Measurements from ENCODE around the gene SEBOX. TPM values are rescaled to one million over a fixed set of nuclear protein-coding genes. Genes with fewer than 3 reads are reported as not detected.
A peak's percentile ranks its signal among the peaks of the same experiment; 100 is the strongest.

Gene SEBOX
- polyA plus RNA-seq, 2 of the 4 experiments (the other 2 are of a cell fraction), result not detected

GRCh38 chr17:28381141-28381825 is 16.3 kb upstream of the SEBOX start:
- no peak for FAIRE-seq
- CTCF ChIA-PET, result interaction anchor here (2.0 kb wide), 1 partner anchor 36 kb away, joined by 6 read pairs; no protein-coding TSS in a partner anchor
- no peak for DNase-seq (ENCODE audit: low read depth in 1 of 2, low spot score in 1 of 2)
- Histone ChIP-seq H3K4me1 (peaks cover 20% of the 10 kb centered on the region), H3K27ac (peak overlapping the region; percentile 76 to 79), H3K4me2 (no peak overlapping the region; the same call in 2 of the 3 replicates), H3K4me3 (no peak overlapping the region), H3K9me3 (no peaks in the 10 kb centered on the region)
- WGBS (ENCODE audit: missing lambda C conversion rate), result 88% methylated on average over 66 of the region's 72 CpGs
- TF ChIP-seq PHF8 (IDR thresholded peaks at IDR 0.05; ENCODE audit: borderline replicate concordance, low read depth) (no peak), HDAC2 (IDR thresholded peaks at IDR 0.05) (no peak), TP53 (CRISPR knock-in tag; IDR thresholded peaks at IDR 0.05) (no peak), RNF2 (IDR thresholded peaks at IDR 0.05; ENCODE audit: borderline replicate concordance, low read depth) (no peak)
- no peak for ATAC-seq
- POLR2A ChIA-PET, result interaction anchor here (1.5 kb wide), 1 partner anchor 11 kb away, joined by 9 read pairs; the partner anchor contains the start of gene VTN

DNA sequence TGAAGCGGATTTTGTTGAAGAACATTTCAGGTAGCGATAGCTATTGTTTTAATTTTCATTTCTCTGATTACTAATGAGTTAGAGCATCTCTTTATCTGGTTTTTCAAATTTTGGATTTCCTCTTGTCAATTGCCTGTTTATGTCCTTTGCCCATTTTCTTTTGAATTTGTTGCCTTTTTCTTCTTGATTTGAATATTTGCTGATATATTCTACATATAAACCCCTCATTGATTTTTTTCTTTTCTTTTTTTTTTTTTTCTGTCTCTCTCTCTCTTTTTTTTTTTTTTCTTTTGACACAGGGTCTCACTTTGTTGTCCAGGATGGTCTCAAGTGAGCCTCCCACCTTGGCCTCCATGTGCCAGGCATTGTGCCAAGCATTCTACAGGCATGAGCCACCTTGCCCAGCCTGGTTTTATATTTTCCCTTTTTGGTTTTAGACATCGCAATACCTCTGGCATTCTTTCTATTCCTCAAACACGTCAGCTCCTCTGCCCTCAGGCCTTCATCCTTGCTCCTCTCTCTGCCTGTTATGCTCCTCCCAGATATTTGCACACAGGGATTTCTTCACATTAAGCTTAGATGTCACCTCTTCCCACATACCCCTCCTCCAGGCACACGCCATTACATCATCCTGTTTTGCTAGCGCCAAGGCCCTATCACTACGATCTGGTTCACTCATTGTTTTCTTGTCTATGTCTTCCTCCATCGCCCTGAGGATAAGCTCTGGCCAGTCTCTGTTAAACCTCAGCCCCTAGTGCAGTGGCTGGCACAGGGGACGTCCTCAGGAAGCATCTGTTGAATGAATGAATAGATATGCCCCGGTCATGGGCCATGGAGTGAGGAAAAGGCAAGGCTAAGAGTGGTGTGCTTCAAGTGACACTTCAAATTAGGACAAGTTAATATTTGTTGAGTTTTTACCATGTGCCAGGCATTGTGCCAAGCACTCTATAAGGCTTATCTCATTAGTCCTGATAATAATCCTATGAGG is 15.1 kb upstream of the SEBOX start:
- CTCF ChIA-PET, result interaction anchor here (1.0 to 2.0 kb wide), 3 partner anchors 9 to 37 kb away, joined by 3 to 6 read pairs (median 3); partner anchors contain the start of gene SARM1
- ATAC-seq, result peak; percentile 70 to 89
- peak overlapping the region; percentile 59 for H3K4me2 ChIP-seq
- WGBS (ENCODE audit: missing lambda C conversion rate), result 51% methylated on average over 10 of the region's 10 CpGs
- peak overlapping the region; percentile 76 to 79 for H3K27ac ChIP-seq
- FAIRE-seq, result no peak
- POLR2A ChIA-PET, result interaction anchor here (1.0 to 1.5 kb wide), 5 partner anchors 9 to 44 kb away, joined by 3 to 9 read pairs (median 5); partner anchors contain the start of genes POLDIP2, SARM1 and VTN
- no peaks in the 10 kb centered on the region for H3K9me3 ChIP-seq
- peaks cover 20% of the 10 kb centered on the region for H3K4me1 ChIP-seq
- H3K4me3 ChIP-seq, result no peak overlapping the region
- peak in 1 of 2 experiments; percentile 80 for DNase-seq (ENCODE audit: low read depth in 1 of 2, low spot score in 1 of 2)
- no peak for TF ChIP-seq HEYL (CRISPR knock-in tag; IDR thresholded peaks at IDR 0.05)
- no peak for TF ChIP-seq FOSB (CRISPR knock-in tag; IDR thresholded peaks at IDR 0.05)
- TF ChIP-seq HES2 (IDR thresholded peaks at IDR 0.05), result 0 out of 2 replicates have a peak, but pooled peaks have one; percentile 37
- 0 out of 3 replicates have a peak, but pooled peaks have one; percentile 12 for TF ChIP-seq SMC3 (IDR thresholded peaks at IDR 0.05)
- TF ChIP-seq BHLHE40 (IDR thresholded peaks at IDR 0.05; ENCODE audit: low read depth, low read length), result no peak
- peak in 1 of 2 experiments; percentile 67; a peak in 2 of 5 replicates for TF ChIP-seq EP300 (IDR thresholded peaks at IDR 0.05)
- TF ChIP-seq HOXB13 (CRISPR knock-in tag; IDR thresholded peaks at IDR 0.05; ENCODE audit: low read depth), result no peak
- no peak for TF ChIP-seq EHMT2 (IDR thresholded peaks at IDR 0.05; ENCODE audit: low read depth)
- peak; percentile 72 to 85 for TF ChIP-seq CEBPB (IDR thresholded peaks at IDR 0.05)
- TF ChIP-seq, protein P1, sequence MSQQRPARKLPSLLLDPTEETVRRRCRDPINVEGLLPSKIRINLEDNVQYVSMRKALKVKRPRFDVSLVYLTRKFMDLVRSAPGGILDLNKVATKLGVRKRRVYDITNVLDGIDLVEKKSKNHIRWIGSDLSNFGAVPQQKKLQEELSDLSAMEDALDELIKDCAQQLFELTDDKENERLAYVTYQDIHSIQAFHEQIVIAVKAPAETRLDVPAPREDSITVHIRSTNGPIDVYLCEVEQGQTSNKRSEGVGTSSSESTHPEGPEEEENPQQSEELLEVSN (IDR thresholded peaks at IDR 0.05; ENCODE audit: borderline replicate concordance, low read depth), result no peak
- no peak for TF ChIP-seq CHD2 (IDR thresholded peaks at IDR 0.05; ENCODE audit: low read length, partially characterized antibody)
- no peak for TF ChIP-seq MAZ (IDR thresholded peaks at IDR 0.05; ENCODE audit: borderline replicate concordance, low read depth, low read length)
- TF ChIP-seq, protein P2, sequence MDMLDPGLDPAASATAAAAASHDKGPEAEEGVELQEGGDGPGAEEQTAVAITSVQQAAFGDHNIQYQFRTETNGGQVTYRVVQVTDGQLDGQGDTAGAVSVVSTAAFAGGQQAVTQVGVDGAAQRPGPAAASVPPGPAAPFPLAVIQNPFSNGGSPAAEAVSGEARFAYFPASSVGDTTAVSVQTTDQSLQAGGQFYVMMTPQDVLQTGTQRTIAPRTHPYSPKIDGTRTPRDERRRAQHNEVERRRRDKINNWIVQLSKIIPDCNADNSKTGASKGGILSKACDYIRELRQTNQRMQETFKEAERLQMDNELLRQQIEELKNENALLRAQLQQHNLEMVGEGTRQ (IDR thresholded peaks at IDR 0.05), result no peak
- TF ChIP-seq ATOH8 (CRISPR knock-in tag; IDR thresholded peaks at IDR 0.05; ENCODE audit: low read depth), result no peak
- no peak for TF ChIP-seq RCOR1 (IDR thresholded peaks at IDR 0.05; ENCODE audit: low read depth, low read length)
- no peak for TF ChIP-seq FOSL2 (IDR thresholded peaks at IDR 0.05)
- no peak for TF ChIP-seq FOSL2 (CRISPR knock-in tag; IDR thresholded peaks at IDR 0.05)
- peak in 1 of 2 experiments; percentile 66; a peak in 3 of 5 replicates for TF ChIP-seq JUN (IDR thresholded peaks at IDR 0.05)
- TF ChIP-seq, protein P3, sequence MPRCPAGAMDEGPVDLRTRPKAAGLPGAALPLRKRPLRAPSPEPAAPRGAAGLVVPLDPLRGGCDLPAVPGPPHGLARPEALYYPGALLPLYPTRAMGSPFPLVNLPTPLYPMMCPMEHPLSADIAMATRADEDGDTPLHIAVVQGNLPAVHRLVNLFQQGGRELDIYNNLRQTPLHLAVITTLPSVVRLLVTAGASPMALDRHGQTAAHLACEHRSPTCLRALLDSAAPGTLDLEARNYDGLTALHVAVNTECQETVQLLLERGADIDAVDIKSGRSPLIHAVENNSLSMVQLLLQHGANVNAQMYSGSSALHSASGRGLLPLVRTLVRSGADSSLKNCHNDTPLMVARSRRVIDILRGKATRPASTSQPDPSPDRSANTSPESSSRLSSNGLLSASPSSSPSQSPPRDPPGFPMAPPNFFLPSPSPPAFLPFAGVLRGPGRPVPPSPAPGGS (IDR thresholded peaks at IDR 0.05), result 0 out of 3 replicates have a peak, but pooled peaks have one; percentile 18
- no peak for TF ChIP-seq RARB (CRISPR knock-in tag; IDR thresholded peaks at IDR 0.05)
- TF ChIP-seq, protein P4, sequence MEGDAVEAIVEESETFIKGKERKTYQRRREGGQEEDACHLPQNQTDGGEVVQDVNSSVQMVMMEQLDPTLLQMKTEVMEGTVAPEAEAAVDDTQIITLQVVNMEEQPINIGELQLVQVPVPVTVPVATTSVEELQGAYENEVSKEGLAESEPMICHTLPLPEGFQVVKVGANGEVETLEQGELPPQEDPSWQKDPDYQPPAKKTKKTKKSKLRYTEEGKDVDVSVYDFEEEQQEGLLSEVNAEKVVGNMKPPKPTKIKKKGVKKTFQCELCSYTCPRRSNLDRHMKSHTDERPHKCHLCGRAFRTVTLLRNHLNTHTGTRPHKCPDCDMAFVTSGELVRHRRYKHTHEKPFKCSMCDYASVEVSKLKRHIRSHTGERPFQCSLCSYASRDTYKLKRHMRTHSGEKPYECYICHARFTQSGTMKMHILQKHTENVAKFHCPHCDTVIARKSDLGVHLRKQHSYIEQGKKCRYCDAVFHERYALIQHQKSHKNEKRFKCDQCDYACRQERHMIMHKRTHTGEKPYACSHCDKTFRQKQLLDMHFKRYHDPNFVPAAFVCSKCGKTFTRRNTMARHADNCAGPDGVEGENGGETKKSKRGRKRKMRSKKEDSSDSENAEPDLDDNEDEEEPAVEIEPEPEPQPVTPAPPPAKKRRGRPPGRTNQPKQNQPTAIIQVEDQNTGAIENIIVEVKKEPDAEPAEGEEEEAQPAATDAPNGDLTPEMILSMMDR (IDR thresholded peaks at IDR 0.05), result no peak
- no peak for TF ChIP-seq MAFK (IDR thresholded peaks at IDR 0.05; ENCODE audit: partially characterized antibody)
- TF ChIP-seq EHF (CRISPR knock-in tag; IDR thresholded peaks at IDR 0.05), result no peak
- TF ChIP-seq ZSCAN20 (CRISPR knock-in tag; IDR thresholded peaks at IDR 0.05), result no peak
- no peak for TF ChIP-seq TFCP2L1 (CRISPR knock-in tag; IDR thresholded peaks at IDR 0.05)

All from A549 (cell line).